HEK293T (cell line): ENCODE results near the gene DOCK3.

ENCODE experiments used
- ARNT ChIP-seq: fragments of 450-650 bp; IDR thresholded peaks from 2 replicates; pipeline ENCODE4 v1.6.1; 2017; ENCODE audit warnings: mild to moderate bottlenecking
- BHLHE40 ChIP-seq: fragments of 450-650 bp; IDR thresholded peaks from 2 replicates; pipeline ENCODE4 v1.6.1; 2016; ENCODE audit warnings: mild to moderate bottlenecking, moderate library complexity, borderline replicate concordance
- ELF4 ChIP-seq: fragments of 450-650 bp; IDR thresholded peaks from 2 replicates; pipeline ENCODE4 v1.6.1; 2017; ENCODE audit warnings: antibody characterized with exemption
- FOXA1 ChIP-seq: fragments of 450-650 bp; IDR thresholded peaks from 2 replicates; pipeline ENCODE4 v1.6.1; 2016; ENCODE audit warnings: mild to moderate bottlenecking
- FOXK2 ChIP-seq: fragments of 450-650 bp; IDR thresholded peaks from 2 replicates; pipeline ENCODE4 v1.6.1; 2016; ENCODE audit warnings: mild to moderate bottlenecking
- FOXM1 ChIP-seq: fragments of 450-650 bp; IDR thresholded peaks from 2 replicates; pipeline ENCODE4 v1.6.1; 2017; ENCODE audit warnings: mild to moderate bottlenecking, borderline replicate concordance
- HDGF ChIP-seq: fragments of 450-650 bp; IDR thresholded peaks from 2 replicates; pipeline ENCODE4 v1.6.1; 2017; ENCODE audit warnings: antibody characterized with exemption, borderline replicate concordance
- LEF1 ChIP-seq: fragments of 450-650 bp; IDR thresholded peaks from 2 replicates; pipeline ENCODE4 v1.6.1; 2017; ENCODE audit warnings: mild to moderate bottlenecking, borderline replicate concordance
- NFRKB ChIP-seq: fragments of 450-650 bp; IDR thresholded peaks from 2 replicates; pipeline ENCODE4 v1.6.1; 2016; ENCODE audit warnings: mild to moderate bottlenecking, moderate library complexity
- SP1 ChIP-seq: fragments of 450-650 bp; IDR thresholded peaks from 2 replicates; pipeline ENCODE4 v1.6.1; 2017
- SUZ12 ChIP-seq: fragments of 450-650 bp; IDR thresholded peaks from 2 replicates; pipeline ENCODE4 v1.6.1; 2016; ENCODE audit warnings: mild to moderate bottlenecking
- TARDBP ChIP-seq: fragments of 450-650 bp; IDR thresholded peaks from 2 replicates; pipeline ENCODE4 v1.6.1; 2016
- TF ChIP-seq, protein P1 (sequence below): fragments of 450-650 bp; IDR thresholded peaks from 2 replicates; pipeline ENCODE4 v1.6.1; 2016

DNA sequence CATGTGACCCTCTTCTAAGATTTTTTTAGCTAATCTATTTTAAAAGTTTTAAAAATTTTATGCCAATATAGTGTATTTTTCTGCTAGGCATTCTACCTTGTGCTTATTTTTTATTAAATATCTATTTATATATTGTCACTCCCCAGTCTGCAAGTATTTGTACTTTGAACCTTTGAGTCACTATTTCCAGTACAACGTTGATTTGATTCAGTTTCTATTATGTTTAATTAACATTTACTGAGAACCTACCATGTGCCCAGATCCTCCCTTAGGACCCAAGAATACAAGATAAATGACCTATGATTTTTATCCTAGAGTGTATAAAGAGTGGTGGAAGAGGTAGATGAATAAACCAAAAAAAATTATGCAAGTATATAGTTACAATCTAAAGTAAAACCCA is 311.2 kb downstream of the DOCK3 start:
- TF ChIP-seq FOXK2 (no peak), SUZ12 (no peak), LEF1 (no peak), SP1 (no peak), FOXM1 (no peak), TARDBP (no peak), ARNT (no peak), HDGF (no peak), BHLHE40 (no peak), ELF4 (no peak), NFRKB (no peak), FOXA1 (no peak)
- TF ChIP-seq, protein P1, sequence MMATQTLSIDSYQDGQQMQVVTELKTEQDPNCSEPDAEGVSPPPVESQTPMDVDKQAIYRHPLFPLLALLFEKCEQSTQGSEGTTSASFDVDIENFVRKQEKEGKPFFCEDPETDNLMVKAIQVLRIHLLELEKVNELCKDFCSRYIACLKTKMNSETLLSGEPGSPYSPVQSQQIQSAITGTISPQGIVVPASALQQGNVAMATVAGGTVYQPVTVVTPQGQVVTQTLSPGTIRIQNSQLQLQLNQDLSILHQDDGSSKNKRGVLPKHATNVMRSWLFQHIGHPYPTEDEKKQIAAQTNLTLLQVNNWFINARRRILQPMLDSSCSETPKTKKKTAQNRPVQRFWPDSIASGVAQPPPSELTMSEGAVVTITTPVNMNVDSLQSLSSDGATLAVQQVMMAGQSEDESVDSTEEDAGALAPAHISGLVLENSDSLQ: no peak
